ENCODE data around the gene GRM1.

GRM1 gene

DNA sequence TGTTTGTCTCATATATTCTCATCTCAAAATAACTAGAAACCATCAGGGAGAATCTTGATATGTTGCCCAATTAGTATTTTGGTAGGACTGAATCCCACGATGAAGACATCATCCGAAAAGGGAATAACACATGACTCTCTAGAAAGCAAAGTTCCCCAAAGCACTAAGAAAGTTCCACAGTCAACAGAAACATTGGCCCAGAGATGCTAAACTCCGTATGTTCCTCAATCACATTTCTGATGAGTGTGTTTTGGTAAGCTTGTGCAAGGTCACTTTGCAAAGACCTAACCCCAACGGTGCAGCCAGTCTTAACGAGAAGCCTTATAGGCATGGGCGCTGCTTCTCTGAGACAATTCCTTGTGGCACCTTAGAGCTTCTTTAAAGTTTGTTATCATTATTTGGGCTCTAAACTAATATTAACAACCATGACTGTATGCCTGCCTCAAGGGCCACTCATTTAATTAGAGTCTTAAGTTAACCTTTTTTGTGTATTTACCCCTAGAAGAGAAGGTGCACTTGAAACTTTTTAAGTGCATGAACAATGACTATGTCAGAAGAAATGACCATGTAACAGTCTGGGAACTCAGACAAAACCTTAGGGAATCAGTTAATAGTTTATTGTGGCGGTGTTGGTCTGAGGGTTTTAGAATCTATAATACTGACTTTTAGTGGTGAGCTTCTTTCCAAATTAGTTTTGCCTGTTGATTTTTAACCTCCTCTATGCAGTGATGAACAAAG lies 312.8 kb downstream of the GRM1 start:
- no peak for DNase-seq

DNA sequence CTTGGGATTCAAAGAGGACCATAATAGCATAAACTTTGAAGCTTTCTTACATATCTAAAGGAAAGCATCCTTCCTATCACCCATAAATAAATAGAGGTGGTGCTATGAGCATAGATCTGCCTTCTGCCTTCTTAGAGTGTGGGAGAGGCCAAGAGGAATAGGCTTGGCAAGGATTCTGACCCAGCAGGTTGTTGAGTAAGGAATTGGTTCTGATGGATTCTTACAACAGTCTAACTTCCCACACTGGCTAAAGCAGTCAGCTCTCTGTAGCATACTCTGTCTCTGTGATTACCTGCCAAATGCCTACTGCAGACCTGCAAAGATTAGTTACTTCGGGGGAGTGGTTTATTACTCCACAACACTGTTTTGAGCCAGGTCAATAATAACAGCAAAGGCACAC lies 316.7 kb downstream of the GRM1 start:
- no peak for DNase-seq

DNA sequence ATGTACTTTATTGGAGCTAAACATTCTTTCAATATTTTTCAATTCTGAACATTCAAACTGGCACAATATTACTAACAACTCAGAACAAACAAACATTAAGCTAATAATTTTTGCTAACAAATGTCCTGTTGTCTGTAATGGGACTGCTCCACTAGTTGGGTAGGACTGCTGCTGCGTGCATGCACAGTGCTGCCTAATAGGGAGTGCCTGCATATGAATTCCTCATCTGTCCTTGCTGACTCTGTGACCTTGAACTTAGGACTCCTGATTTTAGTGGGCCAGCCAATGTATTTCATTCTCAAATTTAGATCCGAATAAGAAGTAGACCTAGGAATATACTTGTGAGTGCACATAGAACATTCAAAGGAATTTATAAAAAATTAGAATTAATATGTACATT lies 318.2 kb downstream of the GRM1 start:
- DNase-seq, result no peak

GRCh38 chr6:146347690-146348089 lies 318.8 kb downstream of the GRM1 start:
- no peak for DNase-seq

- DNase-seq, result no peak
These were observed 322.2 kb downstream of the GRM1 start for GRCh38 chr6:146351018-146351417.

- DNase-seq, result no peak
These were observed 323.3 kb downstream of the GRM1 start for GRCh38 chr6:146352163-146352562.

GRCh38 chr6:146354451-146354850 lies 325.6 kb downstream of the GRM1 start:
- DNase-seq, result no peak

DNA sequence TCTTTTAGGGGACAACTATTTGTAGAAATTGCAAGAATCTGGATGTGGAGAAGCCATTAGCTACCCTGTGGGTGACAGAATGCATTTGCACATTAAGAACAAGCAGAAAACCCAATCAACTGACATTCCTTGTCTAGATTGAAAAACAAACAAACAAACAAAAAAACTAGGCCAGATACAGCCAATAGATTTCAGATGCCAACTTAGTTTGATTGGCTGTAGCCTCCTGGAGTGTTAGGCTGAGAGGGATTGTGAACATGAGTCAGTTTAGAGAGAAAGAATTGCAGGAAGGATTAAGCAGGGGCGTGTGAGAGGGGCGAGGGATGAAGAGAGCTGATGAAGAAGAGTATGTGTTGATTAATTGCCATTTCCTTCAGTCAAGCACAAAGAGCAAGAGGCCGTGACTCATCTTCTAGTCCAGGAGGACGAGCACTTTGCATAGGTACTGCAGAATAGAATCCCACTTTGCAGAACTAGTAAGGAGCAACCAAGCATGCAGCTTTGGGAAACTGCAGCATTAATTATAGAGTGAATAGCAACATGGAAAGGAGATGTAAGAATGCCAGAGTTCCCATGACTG lies 326.7 kb downstream of the GRM1 start:
- no peak for DNase-seq

- no peak for DNase-seq
These were observed 328.9 kb downstream of the GRM1 start for GRCh38 chr6:146357578-146358430.

- no peak for DNase-seq
These were observed 329.7 kb downstream of the GRM1 start for GRCh38 chr6:146358431-146359046.

- DNase-seq, result no peak
These were observed 330.3 kb downstream of the GRM1 start for GRCh38 chr6:146359131-146359530.

- DNase-seq, result no peak
These were observed 332.5 kb downstream of the GRM1 start for GRCh38 chr6:146361128-146361924.

GRCh38 chr6:146363838-146364607 lies 335.2 kb downstream of the GRM1 start:
- DNase-seq, result no peak

DNA sequence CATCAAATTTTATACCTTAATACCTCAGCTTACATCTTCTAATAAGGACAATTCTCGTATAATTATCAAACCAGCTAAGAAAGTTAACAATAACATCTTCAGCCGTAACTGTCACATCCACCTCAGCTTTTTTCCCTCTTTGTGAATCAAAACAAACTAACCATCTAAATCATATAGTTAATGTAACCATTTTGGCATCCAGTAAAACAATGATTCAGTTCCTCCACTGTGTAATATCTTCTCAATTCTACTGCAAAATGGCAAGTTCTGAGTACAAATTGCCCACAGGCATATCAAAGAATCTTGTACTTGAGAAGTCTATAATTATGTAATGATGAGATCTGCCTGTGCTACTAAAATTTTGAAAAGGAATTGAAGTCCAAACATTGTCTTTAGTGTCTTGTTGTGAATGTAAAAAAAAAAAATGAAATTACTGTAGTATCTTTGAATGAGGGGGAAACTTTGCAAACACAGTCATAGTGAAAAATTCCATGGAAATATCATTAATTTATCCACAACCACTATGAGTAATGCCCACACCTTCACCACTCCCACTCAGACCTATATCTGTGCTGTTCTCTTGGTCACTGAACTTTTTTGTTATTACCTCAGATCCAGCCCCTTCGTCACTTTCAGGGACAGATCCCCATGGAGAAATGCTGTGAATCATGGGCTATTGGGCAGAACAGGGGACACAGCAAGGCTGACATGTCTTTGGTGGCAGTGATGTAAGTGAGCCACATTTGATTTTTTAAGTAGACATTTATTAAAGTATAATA lies 336.1 kb downstream of the GRM1 start:
- no peak for DNase-seq

- DNase-seq, result no peak
These were observed 338.2 kb downstream of the GRM1 start for GRCh38 chr6:146367061-146367460.

GRCh38 chr6:146369866-146370265 lies 341.0 kb downstream of the GRM1 start:
- DNase-seq, result no peak

- DNase-seq, result no peak
These were observed 352.6 kb downstream of the GRM1 start for GRCh38 chr6:146381486-146381885.

DNA sequence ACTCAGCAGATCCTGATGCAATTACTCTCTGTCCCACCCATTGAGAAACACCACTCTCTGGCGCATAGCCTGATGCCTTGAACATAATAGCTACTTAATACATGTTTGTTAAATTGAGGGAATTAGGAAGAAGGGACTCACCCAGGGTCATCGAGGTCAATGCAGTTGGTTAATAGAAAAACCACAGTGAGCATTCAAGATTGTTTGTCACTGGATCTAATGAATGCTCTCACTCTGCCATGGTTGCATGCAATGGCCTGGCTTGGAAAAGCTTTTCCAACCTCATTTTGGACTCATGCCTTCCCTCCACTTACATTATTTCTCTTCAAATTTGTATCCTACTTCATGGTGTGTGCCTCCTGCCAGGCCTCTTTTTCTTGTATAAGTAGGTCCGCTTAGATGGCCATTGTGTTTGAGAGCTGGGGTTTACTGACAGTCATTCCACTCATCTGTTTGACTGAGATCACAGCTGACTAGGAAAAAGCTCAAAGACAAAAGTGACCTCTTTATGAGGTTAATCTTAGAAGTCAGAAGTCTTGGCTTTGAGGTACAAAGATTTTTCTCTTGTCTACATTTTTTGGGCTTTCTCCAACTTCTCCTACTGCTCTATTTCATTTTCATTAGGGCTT lies 360.0 kb downstream of the GRM1 start:
- DNase-seq, result no peak

DNA sequence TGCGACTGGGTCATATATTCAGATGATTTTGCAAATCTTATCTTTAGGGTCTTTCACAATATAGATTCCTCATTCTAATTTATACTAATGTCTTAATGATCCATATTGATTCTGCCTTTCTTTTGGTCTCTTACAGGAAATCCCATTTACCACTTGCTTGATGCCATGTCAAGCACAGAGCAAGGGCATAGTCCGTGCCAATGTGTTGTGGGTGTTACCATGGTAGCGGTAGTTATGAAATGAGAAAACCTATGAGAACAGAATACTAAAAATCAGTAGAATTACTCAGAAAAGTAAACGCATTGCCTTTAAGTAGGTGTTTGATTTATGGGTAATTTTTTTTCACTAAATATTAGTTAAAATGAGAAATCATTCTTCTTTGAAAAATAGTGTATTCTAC lies 360.9 kb downstream of the GRM1 start:
- DNase-seq, result no peak

DNA sequence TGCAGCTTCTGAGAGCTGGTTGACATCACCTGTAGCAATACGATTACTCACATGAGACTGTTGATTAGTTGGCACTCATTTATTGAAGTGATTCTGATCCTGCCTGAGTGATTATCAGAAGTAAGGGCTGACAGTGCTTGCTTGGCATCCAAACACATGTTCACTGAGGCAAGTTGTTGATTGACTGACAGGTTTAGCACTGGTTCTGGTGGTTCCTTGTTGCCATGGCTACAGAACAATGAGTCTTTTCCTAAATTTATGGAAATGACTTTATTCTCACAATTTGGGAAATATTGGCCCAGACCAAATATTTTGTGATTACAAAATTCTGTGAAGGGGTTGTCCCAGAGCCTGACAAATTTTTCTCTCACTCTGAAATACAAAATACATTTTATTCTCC lies 368.8 kb downstream of the GRM1 start:
- no peak for DNase-seq

- DNase-seq, result no peak
These were observed 373.6 kb downstream of the GRM1 start for GRCh38 chr6:146402476-146402875.

Data from stimulated activated CD4-positive, alpha-beta T cell treated with anti-CD3 and anti-CD28 coated beads, Interleukin-15, amount 100 ng/mL, for 24 hours (primary cell).